Testis (tissue), 2 donors: ENCODE measurements around the gene KRT17.
"Not testable (repeated sequence)": the region's sequence is repeated elsewhere in the genome, so short reads cannot be mapped to it uniquely, and the experiment has no call there.

Experiments used
- CTCF ChIP-seq, 3 experiments: fragments of 450-650 bp in 2 of 3; fragments of 200-600 bp in 1 of 3; sonication (generic) in 1 of 3; IDR thresholded peaks; one replicate each; pipeline ENCODE4 v1.5.1; 2016 to 2019; ENCODE audit warnings: antibody characterized with exemption in 3 of 3, mild to moderate bottlenecking in 2 of 3, moderate library complexity in 1 of 3
- POLR2A ChIP-seq: fragments of 450-650 bp; IDR thresholded peaks from one replicate; pipeline ENCODE4 v1.6.1; 2017; ENCODE audit warnings: antibody characterized with exemption, mild to moderate bottlenecking, moderate library complexity

- not testable (repeated sequence) for TF ChIP-seq CTCF (IDR thresholded peaks at IDR 0.05); POLR2A
Observed at GRCh38 chr17:41640596-41640995, 16.2 kb upstream of the KRT17 start.
